Astrocyte of the spinal cord (primary cell): ENCODE data around the gene PDZD2.

Source experiments
- DNase-seq: peaks from one replicate; pipeline ENCODE4 v3.0.0; 2011; ENCODE audit warnings: low read depth, low spot score
- H3K4me3 ChIP-seq: 2 replicates; pipeline ENCODE4 v1.5.1; 2011; ENCODE audit warnings: low read depth, mild to moderate bottlenecking, low read length, moderate library complexity
- CTCF ChIP-seq: IDR thresholded peaks from 2 replicates; pipeline ENCODE4 v1.5.1; 2012; ENCODE audit warnings: low read depth, mild to moderate bottlenecking, low read length, inconsistent platforms
- in situ Hi-C: cut with HindIII; loops from 2 replicates; pipeline ENCODE4 v1.10.0; 2017; ENCODE audit warnings: low sequenced_read_pairs

The PDZD2 gene

GRCh38 chr5:31645420-31646081 is 6.6 kb downstream of the PDZD2 start:
- no peak overlapping the region for H3K4me3 ChIP-seq
- DNase-seq = no peak
- TF ChIP-seq CTCF = no peak
- in situ Hi-C loops = no loop called here

GRCh38 chr5:31648326-31648725 is 9.4 kb downstream of the PDZD2 start:
- no peak overlapping the region for H3K4me3 ChIP-seq
- no peak for TF ChIP-seq CTCF
- in situ Hi-C loops = no loop called here
- no peak for DNase-seq

GRCh38 chr5:31651241-31651640 is 12.3 kb downstream of the PDZD2 start:
- in situ Hi-C loops = no loop called here
- no peak overlapping the region for H3K4me3 ChIP-seq
- no peak for TF ChIP-seq CTCF
- no peak for DNase-seq

DNA sequence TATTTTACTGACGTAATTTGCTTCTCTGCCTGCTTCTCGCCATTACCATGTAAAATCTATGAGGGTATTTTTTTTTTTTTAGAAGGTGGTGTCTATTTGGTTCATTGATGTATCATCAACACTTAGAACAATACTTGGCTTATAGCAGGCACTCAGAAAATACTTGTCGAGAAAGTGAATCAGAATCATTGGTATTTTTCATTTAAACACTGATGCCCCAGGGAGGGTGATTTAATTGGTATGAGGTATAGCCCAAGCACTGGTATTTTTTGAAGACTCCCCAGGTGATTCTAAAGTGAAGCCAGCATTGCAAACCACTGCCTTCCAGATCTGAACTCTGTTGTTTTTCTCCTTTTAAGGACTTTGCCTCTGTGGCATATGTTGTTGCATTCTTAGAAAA is 16.6 kb downstream of the PDZD2 start:
- TF ChIP-seq CTCF = no peak
- in situ Hi-C loops = no loop called here
- no peak for DNase-seq
- H3K4me3 ChIP-seq = no peak overlapping the region

DNA sequence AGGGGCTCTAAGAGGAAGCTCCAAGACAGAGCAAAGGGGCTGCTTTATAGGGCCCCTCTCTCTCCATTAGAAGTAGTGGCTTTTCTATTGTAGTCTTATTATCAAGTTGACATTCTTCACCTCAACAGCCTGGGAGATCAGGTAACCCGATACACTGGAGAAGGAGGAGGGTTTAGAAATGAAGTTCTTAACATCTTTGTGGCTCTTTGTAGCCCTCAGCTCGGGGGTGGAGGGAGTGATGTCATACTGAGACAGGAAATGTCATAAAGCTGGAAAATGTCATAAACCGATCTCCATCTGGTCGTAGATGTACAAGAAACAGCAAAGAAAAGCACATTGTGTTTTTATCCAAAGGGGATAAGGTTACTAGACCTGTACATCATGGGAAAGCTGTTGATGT is 17.9 kb downstream of the PDZD2 start:
- in situ Hi-C loops = no loop called here
- no peak overlapping the region for H3K4me3 ChIP-seq
- TF ChIP-seq CTCF = no peak
- no peak for DNase-seq

DNA sequence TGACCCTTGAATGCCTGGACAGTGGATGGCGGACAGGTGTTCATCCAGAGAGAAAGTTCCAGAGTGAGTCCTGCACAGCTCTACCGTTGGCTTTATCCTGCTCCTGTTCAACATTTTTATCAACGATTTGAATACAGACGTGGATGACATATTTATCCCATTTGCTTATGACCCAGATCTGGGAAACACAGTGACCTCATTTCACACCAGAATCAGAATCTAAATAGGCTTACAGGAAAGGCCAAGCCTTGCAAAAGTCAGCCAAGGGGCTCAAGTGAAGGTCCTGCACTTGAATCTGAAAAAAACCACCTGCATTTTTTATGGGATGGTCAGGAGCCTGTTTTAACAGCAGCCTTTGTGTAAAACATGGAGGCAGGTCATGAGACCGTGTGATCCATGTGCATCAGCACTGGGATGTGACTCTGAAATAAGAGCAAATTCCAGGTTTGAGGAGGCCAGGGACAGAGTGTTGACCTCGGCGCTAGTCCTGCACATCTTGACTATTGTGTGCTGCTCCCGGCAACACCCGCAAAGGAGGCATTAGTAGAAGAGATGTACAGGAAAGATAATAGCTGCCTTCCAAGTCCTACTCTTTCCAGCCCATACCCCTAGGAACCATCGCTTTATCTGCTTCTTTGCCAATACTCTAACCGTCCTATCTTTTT is 18.5 kb downstream of the PDZD2 start:
- no peak for TF ChIP-seq CTCF
- in situ Hi-C loops = no loop called here
- H3K4me3 ChIP-seq = no peak overlapping the region
- DNase-seq = no peak
